GM18907 (cell line): ENCODE data around the gene DNASE1L2.
"Not testable (repeated sequence)": the region's sequence is repeated elsewhere in the genome, so short reads cannot be mapped to it uniquely, and the experiment has no call there.

Experiments used
- ATAC-seq: cut with Tn5 transposase; IDR thresholded peaks from one replicate; pipeline ENCODE4 v1.9.1; 2021; ENCODE audit warnings: mild to moderate bottlenecking, moderate library complexity; ENCODE audit not compliant: unreplicated experiment

DNASE1L2 gene

GRCh38 chr16:2203119-2203688, 33.0 kb upstream of the DNASE1L2 start:
- not testable (repeated sequence) for ATAC-seq

- ATAC-seq = no peak
Observed at GRCh38 chr16:2204416-2205103, 31.7 kb upstream of the DNASE1L2 start.

GRCh38 chr16:2205104-2205966, 30.9 kb upstream of the DNASE1L2 start, which contains the start of gene MLST8:
Gene MLST8, plus strand, starts transcription at chr16:2205454. Its CDS starts 632 bp downstream, at chr16:2206086.
- peak; percentile 73 for ATAC-seq

- peak; percentile 13 for ATAC-seq
Observed at GRCh38 chr16:2205967-2206313, 30.3 kb upstream of the DNASE1L2 start.

- ATAC-seq = no peak
Observed at GRCh38 chr16:2206420-2206779, 29.8 kb upstream of the DNASE1L2 start.

DNA sequence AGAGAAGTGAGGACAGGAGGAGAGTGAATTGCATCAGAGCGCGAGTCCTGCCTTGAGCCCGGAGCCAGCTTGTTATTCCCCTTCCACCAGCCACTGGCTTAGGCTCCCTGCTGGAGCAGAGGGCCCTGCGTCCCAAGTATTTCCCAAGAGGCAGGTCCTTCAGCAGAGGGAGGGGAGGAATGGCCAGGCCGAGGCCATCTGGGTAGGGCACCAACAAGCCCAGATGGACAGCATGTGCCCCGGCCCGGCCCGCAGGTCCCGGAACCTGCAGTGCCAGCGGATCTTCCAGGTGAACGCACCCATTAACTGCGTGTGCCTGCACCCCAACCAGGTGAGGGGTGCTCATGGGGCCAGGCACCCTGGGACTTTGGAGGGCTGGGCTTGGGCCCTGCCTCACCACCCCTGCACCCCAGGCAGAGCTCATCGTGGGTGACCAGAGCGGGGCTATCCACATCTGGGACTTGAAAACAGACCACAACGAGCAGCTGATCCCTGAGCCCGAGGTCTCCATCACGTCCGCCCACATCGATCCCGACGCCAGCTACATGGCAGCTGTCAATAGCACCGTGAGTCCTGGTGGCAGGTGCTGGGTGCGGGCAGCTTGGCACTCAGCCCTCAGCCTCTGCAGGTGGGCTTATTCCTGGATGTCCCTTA, 29.3 kb upstream of the DNASE1L2 start:
- ATAC-seq = no peak

DNA sequence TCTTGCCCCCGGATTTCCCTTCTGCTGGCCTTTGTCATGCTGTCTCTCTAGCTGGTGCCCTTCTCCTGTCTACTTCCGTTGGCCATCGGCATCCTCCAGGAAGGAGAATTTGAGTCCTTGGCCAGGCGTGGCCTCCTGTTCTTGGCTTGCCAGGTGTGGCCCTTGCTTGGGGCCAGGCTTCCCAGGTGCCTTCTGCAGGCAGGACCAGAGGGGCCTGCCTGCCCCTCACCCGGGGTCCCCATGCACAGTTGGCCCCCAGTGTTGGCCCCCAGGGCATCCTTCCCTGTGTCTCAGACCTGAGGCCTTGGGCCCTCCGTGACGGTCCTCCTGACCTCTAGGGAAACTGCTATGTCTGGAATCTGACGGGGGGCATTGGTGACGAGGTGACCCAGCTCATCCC, 28.4 kb upstream of the DNASE1L2 start:
- ATAC-seq = no peak

GRCh38 chr16:2208308-2208707, 27.9 kb upstream of the DNASE1L2 start:
- ATAC-seq = no peak

- ATAC-seq = no peak
Observed at GRCh38 chr16:2208772-2209171, 27.5 kb upstream of the DNASE1L2 start.

DNA sequence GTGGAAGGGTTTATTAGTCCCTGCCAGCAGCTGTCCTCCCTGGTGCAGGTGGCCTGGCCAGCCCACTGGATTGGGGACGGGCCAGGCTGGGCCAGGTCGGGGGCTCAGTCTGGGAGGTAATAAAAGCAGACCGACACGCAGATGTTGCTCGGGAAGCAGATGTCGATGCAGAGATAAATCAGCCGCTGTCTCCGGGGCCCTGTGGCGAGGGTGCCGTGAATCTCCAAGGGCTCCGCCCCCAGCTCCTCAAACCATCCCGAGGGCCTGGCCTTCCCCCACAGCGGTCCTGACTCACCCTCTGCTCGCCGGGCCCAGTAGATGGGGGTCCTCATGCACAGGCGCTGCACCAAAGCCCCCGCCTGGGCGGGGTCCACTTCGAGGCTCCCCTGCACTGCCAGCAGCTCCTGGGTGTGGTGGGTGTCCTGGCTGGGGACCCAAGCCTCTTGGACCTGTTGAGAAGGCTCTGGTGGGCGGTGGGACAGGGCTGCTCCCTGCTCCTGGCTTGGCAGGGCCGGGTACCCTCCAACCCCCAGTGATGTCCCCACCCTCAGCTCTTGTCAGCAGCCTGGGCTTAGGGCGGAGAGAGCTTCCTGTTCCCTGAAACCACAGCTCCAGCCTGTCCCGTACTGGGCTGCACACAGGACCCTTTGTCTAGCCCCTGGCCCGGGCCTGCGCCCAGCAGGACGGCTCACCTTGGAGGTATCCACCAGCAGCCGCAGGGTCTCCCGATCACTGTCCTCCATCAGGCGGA, 26.8 kb upstream of the DNASE1L2 start:
- ATAC-seq = no peak

GRCh38 chr16:2210009-2210332, 26.3 kb upstream of the DNASE1L2 start:
- no peak for ATAC-seq

GRCh38 chr16:2210386-2211365, 25.6 kb upstream of the DNASE1L2 start, which contains the start of gene BRICD5:
Gene BRICD5, minus strand, starts transcription at chr16:2210863. Its CDS starts 30 bp downstream, at chr16:2210833.
- ATAC-seq = no peak

DNA sequence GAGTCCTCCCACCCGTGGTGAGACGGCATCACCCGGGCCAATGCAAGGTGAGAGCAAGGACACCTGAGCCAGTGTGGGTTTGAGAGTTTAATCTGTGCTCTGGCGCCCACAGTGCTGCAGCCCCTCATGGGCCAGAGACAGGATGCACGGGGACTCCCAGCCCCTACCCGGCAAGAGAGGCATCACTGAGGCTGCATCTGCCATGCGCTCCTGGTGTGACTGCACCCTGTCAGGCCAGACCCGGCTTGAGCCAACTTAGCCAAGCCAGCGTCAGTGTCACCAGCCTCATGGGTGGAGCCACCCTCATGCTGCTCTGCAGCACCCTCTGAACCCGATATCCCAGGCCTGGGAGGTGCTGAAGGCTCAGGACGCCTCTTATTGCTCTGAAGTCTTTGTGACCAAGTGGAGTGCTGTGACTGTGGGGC, 24.3 kb upstream of the DNASE1L2 start:
- ATAC-seq = no peak

DNA sequence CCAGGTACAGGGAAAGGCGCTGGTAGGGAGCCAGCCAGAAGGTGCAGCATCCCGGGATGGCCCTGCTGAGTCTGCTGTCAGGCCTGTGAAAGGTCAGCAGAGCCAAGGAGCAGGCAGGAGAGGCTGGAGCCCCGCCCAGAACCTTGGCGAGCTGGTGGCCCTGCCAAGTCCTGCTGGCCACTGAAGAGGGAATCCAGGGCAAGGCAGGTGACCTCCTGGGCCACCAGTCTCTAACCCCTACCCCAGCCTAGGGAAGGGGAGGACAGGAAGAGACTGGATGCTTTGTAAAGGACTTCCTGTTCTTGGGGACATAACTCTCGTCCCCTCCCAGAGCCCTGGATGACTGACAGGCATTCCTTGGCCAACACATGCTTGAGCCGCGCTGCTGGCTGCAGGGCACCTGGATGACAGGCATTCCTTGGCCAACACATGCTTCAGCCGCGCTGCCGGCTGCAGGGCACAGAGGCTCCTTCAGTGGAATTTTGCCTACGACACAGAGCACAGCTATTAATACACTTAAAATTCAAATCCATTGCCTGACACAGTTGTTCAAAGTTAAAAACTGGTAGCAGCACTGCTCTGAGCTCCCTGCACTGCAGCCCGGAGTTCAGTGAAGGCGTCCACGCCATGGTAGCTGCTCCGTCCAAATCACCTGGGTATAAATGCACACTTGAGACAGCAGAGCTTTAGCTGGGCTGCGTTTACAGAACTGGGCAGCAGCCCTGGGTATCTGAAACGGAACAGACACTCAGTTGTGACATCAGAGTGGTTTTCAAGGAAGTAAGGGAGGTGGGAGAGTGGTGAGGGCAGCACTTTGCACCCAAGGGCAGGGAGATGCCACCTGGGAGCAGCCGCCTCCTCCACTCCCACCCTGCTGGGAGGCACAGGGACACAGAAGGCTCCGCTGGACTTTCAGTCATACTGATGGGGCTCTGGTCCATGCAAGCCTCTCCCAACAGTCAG, 23.6 kb upstream of the DNASE1L2 start:
- no peak for ATAC-seq

GRCh38 chr16:2213817-2214718, 22.2 kb upstream of the DNASE1L2 start:
- peak; percentile 10 for ATAC-seq

DNA sequence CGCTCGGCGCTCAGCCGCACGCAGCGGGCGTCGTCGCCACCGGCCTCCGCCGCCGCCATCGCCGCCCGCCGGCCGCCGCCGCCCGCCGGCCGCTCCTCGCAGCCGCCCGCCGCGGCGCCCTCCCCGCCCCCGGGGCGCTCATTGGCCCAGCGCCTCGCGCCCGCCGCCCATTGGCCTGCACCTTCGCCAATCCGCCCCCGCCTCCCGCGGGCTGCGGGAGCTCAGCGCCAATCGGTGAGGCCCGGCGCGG, 21.6 kb upstream of the DNASE1L2 start, which contains the start of gene PGP:
Gene PGP, minus strand, starts transcription at position 122 of the 250 bp plus-strand sequence. Its CDS starts 63 bp downstream, at position 59.
- ATAC-seq = peak; percentile 74

GRCh38 chr16:2216330-2216729, 19.9 kb upstream of the DNASE1L2 start:
- no peak for ATAC-seq
